NCI-H2227 (cell line): ENCODE measurements around the gene LPAR6.

Experiments used
- DNase-seq: peaks from one replicate; lab custom pipeline; 2025; ENCODE audit not compliant: unreplicated experiment; lab: John Stamatoyannopoulos, UW

Gene LPAR6

GRCh38 chr13:48415516-48415915 is 2.6 kb upstream of the LPAR6 start:
- DNase-seq = no peak

GRCh38 chr13:48414501-48414900 is 1.6 kb upstream of the LPAR6 start:
- no peak for DNase-seq

GRCh38 chr13:48411841-48412531 is 927 bp downstream of the LPAR6 start:
- no peak for DNase-seq

- DNase-seq = no peak
Measured at GRCh38 chr13:48411147-48411794, 1.6 kb downstream of the LPAR6 start.

GRCh38 chr13:48410199-48410598 is 2.7 kb downstream of the LPAR6 start:
- DNase-seq = no peak

- no peak for DNase-seq
Measured at GRCh38 chr13:48405875-48406274, 7.0 kb downstream of the LPAR6 start.

GRCh38 chr13:48404952-48405351 is 8.0 kb downstream of the LPAR6 start:
- no peak for DNase-seq

GRCh38 chr13:48403913-48404312 is 9.0 kb downstream of the LPAR6 start:
- DNase-seq = no peak

- no peak for DNase-seq
Measured at GRCh38 chr13:48403151-48403631, 9.7 kb downstream of the LPAR6 start.

GRCh38 chr13:48402325-48402932 is 10.5 kb downstream of the LPAR6 start:
- DNase-seq = no peak

- DNase-seq = no peak
Measured at GRCh38 chr13:48401480-48401879, 11.4 kb downstream of the LPAR6 start.

GRCh38 chr13:48400850-48401291 is 12.0 kb downstream of the LPAR6 start:
- no peak for DNase-seq

GRCh38 chr13:48400090-48400694 is 12.7 kb downstream of the LPAR6 start:
- no peak for DNase-seq

- DNase-seq = no peak
Measured at GRCh38 chr13:48398450-48399095, 14.3 kb downstream of the LPAR6 start.

GRCh38 chr13:48397744-48398143 is 15.2 kb downstream of the LPAR6 start:
- no peak for DNase-seq

- DNase-seq = no peak
Measured at GRCh38 chr13:48393698-48394085, 19.2 kb downstream of the LPAR6 start.

GRCh38 chr13:48393030-48393697 is 19.7 kb downstream of the LPAR6 start:
- DNase-seq = no peak

GRCh38 chr13:48391257-48391656 is 21.7 kb downstream of the LPAR6 start:
- no peak for DNase-seq

GRCh38 chr13:48386816-48387215 is 26.1 kb downstream of the LPAR6 start:
- no peak for DNase-seq

GRCh38 chr13:48383384-48383783 is 29.5 kb downstream of the LPAR6 start:
- no peak for DNase-seq

GRCh38 chr13:48380581-48380980 is 32.3 kb downstream of the LPAR6 start:
- DNase-seq = no peak
